ENCODE data around the gene CDH19. TPM values are rescaled to one million over a fixed set of nuclear protein-coding genes. Genes with fewer than 3 reads are reported as not detected.

The CDH19 gene
- total RNA-seq, 1 experiment from 2014 or later = not detected

- Mint-ChIP-seq H3K27ac (ENCODE audit: low read depth, unreplicated experiment) (no peak overlapping the region), H3K27me3 (ENCODE audit: insufficient read depth, unreplicated experiment) (peaks cover 5% of the 10 kb centered on the region), H3K9me3 (ENCODE audit: unreplicated experiment) (no peaks in the 10 kb centered on the region), H3K36me3 (ENCODE audit: insufficient read depth, unreplicated experiment) (no peaks in the 10 kb centered on the region), H3K4me1 (ENCODE audit: insufficient read depth, unreplicated experiment) (no peaks in the 10 kb centered on the region), H3K4me3 (ENCODE audit: unreplicated experiment) (no peak overlapping the region)
- DNase-seq (ENCODE audit: unreplicated experiment) = no peak
- intact Hi-C loops (cut with micrococcal nuclease) = no loop called here
- no TSS peak for BruUV-seq (replicated peaks)
- CTCF ChIA-PET = no interaction called here
- POLR2A ChIA-PET = interaction anchor here (0.7 kb wide), 1 partner anchor 632 kb away, joined by 3 read pairs; no protein-coding TSS in a partner anchor
- no peak for TF ChIP-seq CTCF (IDR thresholded peaks at IDR 0.05; ENCODE audit: unreplicated experiment)
Observed at GRCh38 chr18:66457245-66457644, 146.6 kb downstream of the CDH19 start.
